Activated CD4-positive, CD25-positive, alpha-beta regulatory T cell treated with anti-CD3 and anti-CD28 coated beads, Interleukin-2, amount 50 U/mL, for 16 hours (primary cell): ENCODE results near the gene PPP4R2.

Experiments
- DNase-seq: peaks from one replicate; pipeline ENCODE4 v3.0.0-alpha.2; 2020; ENCODE audit warnings: low read depth, low spot score

PPP4R2 gene, protein sequence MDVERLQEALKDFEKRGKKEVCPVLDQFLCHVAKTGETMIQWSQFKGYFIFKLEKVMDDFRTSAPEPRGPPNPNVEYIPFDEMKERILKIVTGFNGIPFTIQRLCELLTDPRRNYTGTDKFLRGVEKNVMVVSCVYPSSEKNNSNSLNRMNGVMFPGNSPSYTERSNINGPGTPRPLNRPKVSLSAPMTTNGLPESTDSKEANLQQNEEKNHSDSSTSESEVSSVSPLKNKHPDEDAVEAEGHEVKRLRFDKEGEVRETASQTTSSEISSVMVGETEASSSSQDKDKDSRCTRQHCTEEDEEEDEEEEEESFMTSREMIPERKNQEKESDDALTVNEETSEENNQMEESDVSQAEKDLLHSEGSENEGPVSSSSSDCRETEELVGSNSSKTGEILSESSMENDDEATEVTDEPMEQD

DNA sequence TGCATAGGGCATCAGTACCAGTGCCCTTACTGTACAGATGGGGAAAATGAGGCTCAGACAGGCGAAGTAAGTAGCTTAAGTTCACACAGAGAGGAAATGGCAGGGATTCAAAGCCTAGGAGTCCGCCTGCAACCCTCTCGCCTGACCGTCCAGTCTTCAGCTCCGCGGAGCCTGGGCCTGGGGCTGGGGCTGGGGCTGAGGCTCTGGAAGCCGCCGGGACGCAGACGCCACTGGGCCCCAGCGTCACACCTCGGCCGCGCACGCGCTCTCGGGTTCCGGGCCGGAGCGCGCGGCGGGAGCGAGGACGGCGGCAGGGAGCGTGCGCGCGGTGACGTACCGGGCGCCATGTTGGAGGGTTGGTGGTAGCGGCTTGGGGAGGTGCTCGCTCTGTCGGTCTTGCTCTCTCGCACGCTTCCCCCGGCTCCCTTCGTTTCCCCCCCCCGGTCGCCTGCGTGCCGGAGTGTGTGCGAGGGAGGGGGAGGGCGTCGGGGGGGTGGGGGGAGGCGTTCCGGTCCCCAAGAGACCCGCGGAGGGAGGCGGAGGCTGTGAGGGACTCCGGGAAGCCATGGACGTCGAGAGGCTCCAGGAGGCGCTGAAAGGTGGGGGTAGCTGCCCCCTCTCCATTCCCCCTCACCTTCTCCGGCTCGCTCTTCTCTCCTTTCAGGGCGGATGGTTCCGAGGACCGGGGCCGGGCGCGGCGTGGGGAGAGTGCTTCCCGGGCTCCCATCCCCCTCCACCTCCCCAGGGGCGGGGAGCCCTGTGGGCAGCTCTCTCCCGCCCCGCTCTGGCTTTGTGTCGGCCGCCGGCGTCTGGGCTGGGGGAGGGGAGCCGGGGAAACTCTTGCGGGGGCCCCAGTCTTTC lies at the start of gene PPP4R2:
Gene PPP4R2 (plus strand): TSS at position 339 of the 861 bp plus-strand sequence. CDS start 227 bp downstream, at position 566.
- DNase-seq = peak; percentile 82

DNA sequence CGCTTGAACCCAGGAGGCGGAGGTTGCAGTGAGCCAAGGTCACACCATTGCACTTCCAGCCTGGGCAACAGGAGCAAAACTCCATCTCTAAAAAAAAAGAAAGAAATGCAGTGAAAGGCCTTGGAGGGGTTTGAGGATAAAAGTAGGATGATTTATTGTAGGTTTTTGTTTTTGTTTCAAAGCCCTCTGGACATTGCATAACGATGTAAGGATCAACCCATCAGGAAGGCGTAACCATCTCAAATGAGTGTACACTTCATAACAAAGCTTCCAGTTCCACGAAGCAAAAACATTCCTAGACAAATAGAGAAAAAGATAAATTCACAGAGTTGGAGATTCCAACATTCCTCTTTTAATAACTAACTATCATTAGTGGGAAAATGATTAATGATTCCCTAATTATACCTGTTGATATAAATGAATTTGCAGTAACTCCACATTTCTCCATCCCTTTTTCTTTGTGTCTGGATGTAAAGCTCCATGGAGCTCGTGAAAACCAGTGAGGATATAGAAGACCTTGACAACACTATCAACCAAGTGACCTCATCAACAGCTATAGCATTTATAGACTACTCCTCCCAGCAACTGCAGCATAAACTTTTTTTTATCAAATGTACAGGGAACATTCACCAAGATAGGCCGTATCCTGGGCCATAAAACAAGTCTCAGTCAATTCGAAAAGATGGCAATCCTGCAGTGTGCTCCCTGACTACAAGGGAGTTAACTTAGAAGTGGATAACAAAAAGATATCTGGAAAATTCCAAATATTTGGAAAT lies 48.7 kb upstream of the PPP4R2 start:
- DNase-seq = no peak

DNA sequence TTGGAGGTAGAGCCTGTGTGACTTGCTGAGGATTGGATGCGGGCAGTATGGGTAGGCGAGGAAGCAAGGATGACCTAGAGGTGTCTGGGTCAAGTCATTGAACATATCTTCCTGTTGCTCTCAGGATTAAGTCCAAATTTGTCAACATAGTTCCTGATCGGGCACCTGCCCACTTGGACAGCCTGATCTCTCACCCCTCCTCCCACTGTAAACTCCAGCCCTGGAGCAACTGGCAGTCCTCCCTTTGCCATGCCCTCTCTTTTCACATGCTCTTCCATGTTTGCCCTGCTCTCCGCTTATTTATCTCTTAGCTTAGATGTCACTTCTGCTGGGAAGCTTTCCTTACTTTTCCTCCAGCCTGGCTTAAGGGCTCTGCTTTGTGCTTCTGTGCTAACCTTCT lies 47.6 kb upstream of the PPP4R2 start:
- no peak for DNase-seq

DNA sequence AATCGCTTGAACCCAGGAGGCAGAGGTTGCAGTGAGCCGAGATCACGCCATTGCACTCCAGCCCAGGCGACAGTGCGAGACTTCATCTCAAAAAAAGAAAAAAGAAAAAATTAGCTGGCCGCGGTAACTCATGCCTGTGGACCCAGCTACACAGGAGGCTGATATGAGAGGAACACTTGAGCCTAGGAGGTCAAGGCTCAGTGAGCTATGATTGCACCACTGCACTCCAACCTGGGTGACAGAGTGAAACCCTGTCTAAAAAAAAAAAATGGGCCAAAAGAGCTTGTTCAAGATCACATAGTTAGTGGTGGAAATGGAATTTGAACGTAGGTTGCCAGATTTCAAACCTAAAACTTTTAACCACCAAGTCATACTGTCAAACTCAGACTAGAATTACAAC lies 46.2 kb upstream of the PPP4R2 start:
- DNase-seq = no peak

DNA sequence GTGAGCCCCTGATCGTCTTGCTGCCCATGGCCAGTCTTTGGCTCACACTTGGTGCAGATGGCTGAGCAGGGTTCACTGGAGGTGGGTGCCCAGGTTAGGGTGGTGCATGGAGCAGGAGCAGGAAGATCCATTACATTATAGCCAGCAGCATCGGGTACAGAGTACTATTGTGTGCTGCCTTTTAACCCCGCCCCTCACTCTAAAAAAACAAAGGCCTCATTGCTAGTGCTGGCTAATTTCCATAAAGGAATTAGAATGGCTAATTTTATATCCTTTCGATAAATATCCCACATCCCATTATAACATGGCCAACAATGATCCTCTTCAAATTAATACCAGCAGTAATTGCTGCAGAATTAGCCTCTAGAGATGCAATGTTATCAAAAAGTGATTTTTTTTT lies 45.8 kb upstream of the PPP4R2 start:
- DNase-seq = no peak

DNA sequence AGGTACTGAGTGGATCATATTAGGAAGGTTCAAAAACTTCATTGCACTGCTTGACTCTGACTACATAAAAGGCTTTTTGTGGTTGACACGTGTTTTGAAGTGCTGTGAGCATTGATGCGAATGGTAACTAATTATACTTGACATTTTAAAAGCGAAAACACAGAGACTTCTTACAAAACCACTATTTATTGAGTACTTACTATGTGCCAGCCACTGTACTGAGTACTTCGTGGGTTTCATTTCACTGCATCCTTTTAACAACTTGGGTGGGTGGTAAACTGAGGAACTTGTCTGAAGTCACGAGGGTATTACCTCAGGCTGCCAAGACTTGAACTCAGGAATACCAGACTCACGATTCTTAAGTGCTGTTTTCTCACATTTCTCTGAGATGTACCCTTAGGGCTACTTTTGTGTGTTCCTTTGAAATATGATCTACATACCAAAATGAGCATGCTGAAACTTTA lies 45.3 kb upstream of the PPP4R2 start:
- no peak for DNase-seq

DNA sequence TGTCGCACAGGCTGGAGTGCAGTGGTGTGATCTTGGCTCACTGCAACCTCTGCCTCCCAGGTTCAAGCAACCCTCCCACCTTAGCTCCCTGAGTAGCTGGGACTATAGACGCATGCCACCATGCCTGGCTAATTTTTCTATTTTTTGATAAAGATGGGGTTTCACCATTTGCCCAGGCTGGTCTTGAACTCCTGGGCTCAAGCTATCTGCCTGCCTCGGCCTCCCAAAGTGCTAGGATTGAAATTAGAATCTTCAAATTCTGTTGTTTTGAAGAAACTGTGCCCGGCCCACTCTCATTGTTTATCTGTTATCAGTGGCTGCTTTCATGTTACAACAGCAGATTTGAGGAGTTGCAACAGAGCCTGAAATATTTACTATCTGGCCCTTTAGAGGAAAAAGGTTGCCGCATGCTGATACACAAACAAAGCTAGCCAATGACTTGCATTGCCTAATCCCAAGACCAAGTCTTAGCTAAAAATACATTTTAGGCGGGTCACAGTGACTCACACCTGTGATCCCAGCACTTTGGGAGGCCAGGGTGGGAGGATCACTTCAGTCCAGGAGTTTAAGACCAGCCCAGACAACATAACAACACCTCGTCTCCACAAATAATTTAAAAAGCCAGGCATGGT lies 43.2 kb upstream of the PPP4R2 start:
- no peak for DNase-seq

DNA sequence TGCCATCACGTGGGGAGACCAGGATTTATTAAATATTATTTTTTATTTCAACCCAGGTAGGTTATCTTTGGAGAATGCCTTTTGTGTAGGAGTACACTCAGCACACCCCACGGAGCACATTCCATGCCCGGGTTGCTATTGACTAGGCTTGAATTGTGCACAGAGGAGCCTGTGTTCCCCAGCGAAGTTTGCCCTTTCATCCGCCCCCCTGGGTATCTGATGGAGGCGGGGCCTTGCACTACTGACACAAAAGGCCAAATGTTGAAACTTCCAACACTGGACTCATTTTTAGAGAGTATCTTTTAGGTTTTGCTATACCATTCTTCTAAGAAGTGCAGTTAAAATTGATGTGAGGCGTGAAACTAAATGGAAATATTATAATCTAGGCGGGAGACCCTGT lies 39.3 kb upstream of the PPP4R2 start:
- DNase-seq = no peak

DNA sequence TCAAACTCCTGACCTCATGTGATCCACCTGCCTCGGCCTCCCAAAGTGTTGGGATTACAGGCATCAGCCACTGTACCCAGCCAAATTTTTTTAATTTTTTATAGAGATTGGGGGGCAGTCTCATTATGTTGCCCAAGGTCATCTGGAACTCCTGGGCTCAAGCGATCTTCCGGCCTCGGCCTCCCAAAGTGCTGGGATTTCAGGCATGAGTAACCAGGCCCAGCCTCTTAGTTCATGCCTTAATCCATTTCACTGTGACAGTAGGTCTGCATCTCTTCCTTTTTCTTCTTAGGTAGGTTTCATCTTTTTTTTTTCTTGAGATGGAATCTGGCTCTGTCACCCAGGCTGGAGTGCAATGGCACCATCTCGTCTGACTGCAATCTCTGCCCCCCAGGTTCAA lies 37.3 kb upstream of the PPP4R2 start:
- no peak for DNase-seq

DNA sequence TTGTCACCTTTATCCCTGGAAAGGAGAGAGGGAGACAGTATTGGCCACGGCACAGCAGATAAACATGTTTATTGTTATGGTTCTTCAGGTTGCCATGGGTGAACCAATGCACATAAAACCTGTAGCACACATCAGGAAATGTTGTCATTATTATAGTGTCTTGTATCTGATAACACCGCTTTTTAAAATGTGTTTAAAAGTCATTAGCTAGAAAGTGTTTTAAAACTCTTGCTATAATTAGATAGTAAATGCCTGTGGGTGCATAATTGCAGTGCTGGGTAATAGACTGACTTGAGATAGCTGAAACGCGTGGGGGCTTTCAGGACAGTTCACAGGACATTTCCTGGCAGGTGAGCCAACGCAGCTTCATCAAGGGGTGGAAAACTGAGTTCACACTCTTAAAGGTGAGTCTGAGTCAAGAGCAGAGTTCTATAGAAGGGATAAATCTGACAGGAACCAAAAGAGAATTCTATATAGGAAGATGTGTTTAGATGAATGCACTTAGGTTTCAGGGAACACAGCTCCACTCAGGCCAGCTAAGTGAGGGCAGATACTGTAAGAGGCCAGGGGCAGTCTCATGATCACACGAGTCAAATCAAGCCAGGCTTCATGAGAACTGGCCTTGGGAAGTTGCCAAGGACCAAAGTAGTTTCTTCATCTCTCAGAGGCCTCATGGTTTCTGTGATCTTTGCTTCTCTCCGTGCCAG lies 35.6 kb upstream of the PPP4R2 start:
- DNase-seq = no peak

DNA sequence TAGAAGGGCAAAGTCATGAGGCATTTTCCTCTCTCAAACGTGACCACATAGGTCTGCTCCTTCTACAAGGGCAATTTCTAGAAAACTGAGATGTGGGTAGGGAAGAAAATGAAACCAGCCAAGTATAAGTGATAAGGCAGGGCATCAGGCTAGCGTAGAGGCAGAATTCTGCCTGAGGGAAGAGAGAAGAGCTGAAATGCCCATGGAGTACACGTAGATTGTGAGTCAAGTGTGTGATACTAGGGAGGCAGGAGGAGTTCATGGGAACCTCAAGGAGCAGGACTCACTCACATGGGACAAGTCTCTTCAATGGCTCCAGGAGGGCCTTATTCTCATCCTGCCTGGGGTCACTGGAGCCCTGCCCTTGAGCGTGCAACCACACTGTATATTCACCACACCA lies 34.9 kb upstream of the PPP4R2 start:
- DNase-seq = no peak

DNA sequence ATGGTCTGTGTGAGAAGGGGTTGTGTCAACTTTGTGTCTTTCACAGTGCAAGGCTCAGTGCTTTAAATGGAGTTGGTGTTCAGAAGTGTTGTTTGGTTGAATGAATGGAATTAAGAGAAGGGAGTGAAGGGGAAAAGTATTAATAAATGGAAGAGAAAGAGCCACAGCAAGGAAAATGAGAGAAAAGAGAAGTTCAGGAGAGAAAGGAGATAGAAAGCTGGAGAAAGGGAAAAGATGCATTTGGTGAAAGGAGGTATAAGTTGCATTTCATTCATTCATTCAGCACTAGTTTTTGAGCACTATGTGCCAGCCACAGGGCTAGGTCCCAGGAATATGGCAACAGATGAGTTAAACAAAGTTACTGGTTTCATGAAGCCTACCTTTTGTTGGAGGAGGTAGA lies 34.3 kb upstream of the PPP4R2 start:
- no peak for DNase-seq

DNA sequence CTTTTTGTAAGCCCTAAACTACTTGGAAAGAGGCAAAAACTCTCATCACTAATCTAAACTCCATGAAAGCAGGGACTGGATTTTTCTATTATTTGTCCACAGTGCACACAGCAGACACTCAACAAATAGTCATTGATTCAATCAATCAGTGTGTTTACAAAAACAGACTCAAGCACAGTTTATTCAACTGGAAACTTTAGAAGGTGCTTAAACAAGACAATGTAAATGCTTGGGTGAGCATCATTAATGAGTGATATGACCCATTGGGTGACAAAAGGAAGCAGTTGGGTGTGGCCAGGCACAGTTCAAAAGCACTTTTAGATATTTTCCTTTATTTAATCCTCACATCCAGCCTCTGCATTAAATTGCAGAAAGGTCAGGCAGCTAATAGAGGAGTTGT lies 32.0 kb upstream of the PPP4R2 start:
- no peak for DNase-seq

DNA sequence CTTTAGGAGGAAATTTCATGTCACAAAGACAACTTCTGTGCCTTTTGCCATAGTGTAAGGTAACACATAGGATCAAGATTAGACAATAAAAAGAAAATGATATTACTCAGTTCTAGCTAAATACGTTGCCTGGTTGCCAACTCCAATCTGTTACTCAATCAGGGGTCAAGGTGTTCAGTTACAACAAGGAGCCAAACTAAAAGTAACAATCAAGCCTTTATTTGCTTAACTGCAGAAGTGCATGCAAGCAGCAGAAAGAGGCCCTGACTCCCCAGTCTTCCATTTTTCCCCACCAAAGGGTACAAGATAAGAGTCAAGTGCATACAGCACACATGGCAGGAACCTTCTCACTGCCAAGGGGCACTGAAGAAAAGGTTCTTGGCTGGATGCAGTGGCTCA lies 28.3 kb upstream of the PPP4R2 start:
- no peak for DNase-seq

DNA sequence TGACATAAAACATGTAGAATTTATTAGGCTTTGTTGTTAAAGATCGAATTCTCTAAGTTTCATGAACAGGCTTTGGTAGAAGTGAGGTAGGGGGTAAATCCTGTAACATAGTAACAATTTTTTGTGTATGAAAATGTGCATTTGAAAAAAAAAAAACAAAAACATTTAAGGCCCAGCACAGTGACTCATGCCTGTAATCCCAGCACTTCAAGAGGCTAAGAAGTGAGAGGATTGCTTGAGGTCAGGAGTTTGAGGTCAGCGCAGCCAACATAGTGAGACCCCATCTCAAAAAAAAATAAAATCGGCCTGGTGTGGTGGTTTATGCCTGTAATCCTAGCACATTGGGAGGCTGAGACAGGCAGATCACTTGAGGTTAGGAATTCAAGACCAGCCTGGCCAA lies 26.8 kb upstream of the PPP4R2 start:
- DNase-seq = no peak

DNA sequence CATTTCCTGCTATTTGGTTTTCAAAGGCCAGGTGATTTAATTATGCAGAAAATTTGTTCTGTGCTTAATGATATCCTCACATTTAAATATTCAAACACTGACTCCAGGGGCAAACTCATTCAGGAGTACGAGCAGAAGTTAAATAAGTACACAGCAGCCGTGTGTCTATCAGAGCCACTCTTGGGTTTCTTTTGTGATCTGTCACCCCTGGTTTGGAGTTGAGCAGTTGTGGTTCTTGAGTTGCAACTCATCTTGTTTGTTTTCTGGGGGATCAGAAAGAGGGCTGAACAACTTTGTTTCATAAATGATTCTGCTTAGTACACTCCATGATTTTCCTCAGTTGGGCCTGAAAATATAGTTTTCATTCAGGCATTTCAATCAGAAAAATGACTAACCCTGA lies 25.7 kb upstream of the PPP4R2 start:
- no peak for DNase-seq

DNA sequence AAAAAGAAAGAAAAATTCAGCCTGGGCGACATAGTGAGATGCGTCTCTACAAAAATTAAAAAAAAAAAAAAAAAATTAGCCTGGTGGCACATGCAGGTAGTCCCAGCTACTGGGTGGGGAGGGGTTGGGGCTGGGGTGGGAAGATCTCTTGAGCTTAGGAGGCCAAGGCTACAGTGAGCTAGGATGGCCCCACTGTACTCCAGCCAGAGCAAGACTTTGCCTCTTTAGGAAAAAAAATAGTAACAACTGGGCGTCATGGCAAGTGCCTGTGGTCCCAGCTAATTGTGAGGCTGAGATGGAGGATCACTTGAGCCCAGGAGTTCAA lies 23.9 kb upstream of the PPP4R2 start:
- DNase-seq = no peak

DNA sequence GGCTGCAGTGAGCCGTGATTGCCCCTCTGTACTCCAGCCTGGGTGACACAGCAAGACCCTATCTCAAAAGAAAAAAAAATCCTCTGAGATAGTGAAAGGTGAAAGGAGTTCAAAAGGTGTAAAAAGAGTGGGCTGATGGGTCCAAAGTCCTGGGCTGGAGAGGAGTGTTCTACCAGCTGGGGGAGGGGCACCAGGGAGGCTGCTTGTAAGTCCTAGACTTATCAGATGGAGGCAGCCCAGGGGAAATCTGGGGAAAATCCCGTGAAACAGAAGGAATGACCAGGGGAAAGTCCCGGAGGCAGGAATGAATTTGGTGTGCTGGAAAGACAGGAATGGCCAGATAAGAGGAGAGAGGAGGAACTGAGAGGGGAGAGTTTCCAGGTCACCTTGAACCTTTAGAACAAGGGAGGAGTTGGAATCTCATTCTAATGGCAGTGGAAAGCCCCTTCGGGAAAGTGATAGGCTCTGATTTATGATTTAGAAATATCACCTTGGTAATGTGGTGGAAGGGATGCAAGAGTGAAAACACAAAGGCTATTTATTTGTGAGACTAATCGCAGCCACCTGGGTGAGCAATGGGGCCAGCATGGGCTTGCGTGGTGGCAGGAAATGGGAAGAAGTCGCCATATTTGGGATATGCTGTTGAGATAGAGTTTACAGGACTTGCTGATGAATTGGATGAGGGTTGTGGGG lies 23.4 kb upstream of the PPP4R2 start:
- no peak for DNase-seq

DNA sequence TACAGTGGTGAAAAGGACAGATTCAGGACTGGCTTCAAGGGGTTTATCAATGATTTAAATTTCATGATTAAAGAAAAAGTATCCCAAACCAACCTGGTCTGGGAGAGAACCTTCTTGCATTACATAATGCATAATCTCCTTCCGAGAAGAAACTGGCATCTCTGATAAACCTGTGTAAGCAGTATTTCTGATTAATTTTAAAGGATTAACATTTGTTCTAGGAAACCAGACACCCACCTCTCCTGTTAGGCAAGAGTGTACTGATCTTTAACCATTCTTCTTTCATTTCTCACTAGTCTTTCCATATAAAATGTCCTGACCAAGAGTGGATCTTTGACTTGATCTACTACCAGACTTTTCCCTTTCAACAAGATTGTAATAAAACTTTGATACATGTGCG lies 22.8 kb upstream of the PPP4R2 start:
- no peak for DNase-seq

DNA sequence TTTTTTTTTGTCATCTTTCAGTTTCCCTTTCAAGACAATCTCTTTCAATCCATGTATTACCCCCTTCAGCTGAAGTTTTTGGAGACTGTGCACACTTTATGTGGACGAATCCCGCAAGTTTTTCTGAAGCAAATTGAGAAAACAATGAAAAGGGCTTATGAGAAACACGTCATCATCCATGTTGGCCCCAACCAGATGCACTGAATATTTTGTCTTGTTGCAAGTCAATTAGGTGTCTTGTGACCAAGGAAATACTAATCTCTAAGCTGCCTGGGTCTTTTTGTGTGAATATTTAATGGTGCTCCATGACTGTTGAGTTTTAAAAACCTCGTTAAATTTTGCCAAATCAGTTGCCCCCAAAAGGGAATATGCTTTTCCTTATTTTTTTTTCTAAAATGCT lies 21.7 kb upstream of the PPP4R2 start:
- DNase-seq = no peak
